ENCODE results near the gene KIAA1755. TPM values are rescaled to one million over a fixed set of nuclear protein-coding genes. Genes with fewer than 3 reads are reported as not detected.

Gene KIAA1755
- total RNA-seq, 1 donor from 2014 or later = not detected

- DNase-seq (no peak), ATAC-seq (ENCODE audit: low read depth) (no peak)
- Mint-ChIP-seq H3K4me3 (no peak overlapping the region), H3K27ac (no peak overlapping the region), H3K36me3 (ENCODE audit: low read depth) (no peaks in the 10 kb centered on the region), H3K4me1 (peaks cover 3% of the 10 kb centered on the region), H3K27me3 (peaks cover 3% of the 10 kb centered on the region), H3K9me3 (no peaks in the 10 kb centered on the region)
- intact Hi-C loops (cut with micrococcal nuclease) = loop anchor here (2.0 kb wide), 1 partner anchor 22 kb away; no protein-coding TSS in a partner anchor
- no peak for TF ChIP-seq CTCF (IDR thresholded peaks at IDR 0.05)
- CTCF ChIA-PET = interaction anchor here (2.6 to 12.7 kb wide), 4 partner anchors 144 to 226 kb away, joined by 18 to 307 read pairs (median 50); no protein-coding TSS in a partner anchor
- POLR2A ChIA-PET = interaction anchor here (2.0 kb wide), 1 partner anchor 146 kb away, joined by 4 read pairs; no protein-coding TSS in a partner anchor
Measured at GRCh38 chr20:38219006-38219950, 41.3 kb downstream of the KIAA1755 start.

- Mint-ChIP-seq H3K4me1 (peaks cover 3% of the 10 kb centered on the region), H3K27me3 (no peaks in the 10 kb centered on the region), H3K4me3 (no peak overlapping the region), H3K27ac (no peak overlapping the region), H3K36me3 (ENCODE audit: low read depth) (no peaks in the 10 kb centered on the region), H3K9me3 (no peaks in the 10 kb centered on the region)
- DNase-seq (no peak), ATAC-seq (ENCODE audit: low read depth) (no peak)
- intact Hi-C loops (cut with micrococcal nuclease) = loop anchor here (2.0 kb wide), 1 partner anchor 22 kb away; no protein-coding TSS in a partner anchor
- TF ChIP-seq CTCF (IDR thresholded peaks at IDR 0.05) = no peak
- CTCF ChIA-PET = interaction anchor here (12.7 kb wide), 1 partner anchor 159 kb away, joined by 307 read pairs; no protein-coding TSS in a partner anchor
- POLR2A ChIA-PET = no interaction called here
Measured at GRCh38 chr20:38218566-38218885, 42.0 kb downstream of the KIAA1755 start.

GRCh38 chr20:38217791-38218565, 42.6 kb downstream of the KIAA1755 start:
- ChIA-PET POLR2A (no interaction called here), CTCF (interaction anchor here (12.7 kb wide), 1 partner anchor 158 kb away, joined by 307 read pairs; no protein-coding TSS in a partner anchor)
- TF ChIP-seq CTCF (IDR thresholded peaks at IDR 0.05) = no peak
- intact Hi-C loops (cut with micrococcal nuclease) = loop anchor here (2.0 kb wide), 1 partner anchor 21 kb away; no protein-coding TSS in a partner anchor
- Mint-ChIP-seq H3K27ac (no peak overlapping the region), H3K27me3 (no peaks in the 10 kb centered on the region), H3K4me1 (peaks cover 3% of the 10 kb centered on the region), H3K4me3 (no peak overlapping the region), H3K36me3 (ENCODE audit: low read depth) (no peaks in the 10 kb centered on the region), H3K9me3 (no peaks in the 10 kb centered on the region)
- DNase-seq = no peak
- ATAC-seq (ENCODE audit: low read depth) = no peak

GRCh38 chr20:38216746-38217595, 43.6 kb downstream of the KIAA1755 start:
- no peaks in the 10 kb centered on the region for H3K36me3 Mint-ChIP-seq (ENCODE audit: low read depth)
- H3K4me1 Mint-ChIP-seq = peaks cover 3% of the 10 kb centered on the region
- H3K27me3 Mint-ChIP-seq = no peaks in the 10 kb centered on the region
- ATAC-seq (ENCODE audit: low read depth) = no peak
- no peak overlapping the region for H3K27ac Mint-ChIP-seq
- POLR2A ChIA-PET = no interaction called here
- H3K4me3 Mint-ChIP-seq = no peak overlapping the region
- DNase-seq = no peak
- no peak for TF ChIP-seq CTCF (IDR thresholded peaks at IDR 0.05)
- CTCF ChIA-PET = interaction anchor here (12.7 kb wide), 1 partner anchor 157 kb away, joined by 307 read pairs; no protein-coding TSS in a partner anchor
- intact Hi-C loops (cut with micrococcal nuclease) = no loop called here
- no peaks in the 10 kb centered on the region for H3K9me3 Mint-ChIP-seq

All from activated B cell treated with CpG ODN at 0.5 μM for 24 hours (primary cell).